Ascending aorta (tissue), 2 donors: ENCODE results near the gene A1CF. TPM values are rescaled to one million over a fixed set of nuclear protein-coding genes. Genes with fewer than 3 reads are reported as not detected.

ENCODE experiments used
- DNase-seq, 2 donors: peaks; one replicate each; pipeline ENCODE4 v3.0.0-alpha.2; 2019; ENCODE audit warnings: low spot score in 2 of 2
- H3K27ac ChIP-seq, 2 donors: fragments of 200-600 bp; sonication (generic); one replicate each; pipeline ENCODE4 v1.5.1; 2016 to 2017; ENCODE audit warnings: mild to moderate bottlenecking in 1 of 2
- H3K27me3 ChIP-seq: fragments of 200-600 bp; sonication (generic); one replicate; pipeline ENCODE4 v1.5.1; 2017
- H3K36me3 ChIP-seq, 2 donors: fragments of 200-600 bp; sonication (generic); one replicate each; pipeline ENCODE4 v1.5.1; 2016
- H3K4me1 ChIP-seq, 2 donors: fragments of 200-600 bp; sonication (generic); one replicate each; pipeline ENCODE4 v1.5.1; 2016 to 2017; ENCODE audit warnings: mild to moderate bottlenecking in 1 of 2
- H3K4me3 ChIP-seq, 2 donors: fragments of 200-600 bp; sonication (generic); one replicate each; pipeline ENCODE4 v1.5.1; 2016 to 2017; ENCODE audit warnings: mild to moderate bottlenecking in 1 of 2
- H3K9me3 ChIP-seq, 2 donors: fragments of 200-600 bp; sonication (generic); one replicate each; pipeline ENCODE4 v1.5.1; 2016
- CTCF ChIP-seq, 3 experiments: fragments of 200-600 bp in 2 of 3; fragments of 450-650 bp in 1 of 3; sonication (generic) in 2 of 3; IDR thresholded peaks; one replicate each; pipeline ENCODE4 v1.5.1; 2016 to 2019; ENCODE audit warnings: antibody characterized with exemption in 3 of 3, mild to moderate bottlenecking in 1 of 3, moderate library complexity in 1 of 3
- intact Hi-C: fragments of 100-400 bp; cut with DNase I; formaldehyde crosslinking; loops from one replicate; pipeline ENCODE4 v1.15.1; 2023
- total RNA-seq: library from RNA; depleted of rRNA; stranded (reverse); fragments of >200 nt; gene quantifications from one replicate; pipeline ENCODE4 v1.1.0, GENCODE V29; 2016

The A1CF gene
- total RNA-seq, 1 donor from 2014 or later = not detected

- Histone ChIP-seq H3K4me1 (no peaks in the 10 kb centered on the region), H3K9me3 (no peaks in the 10 kb centered on the region), H3K27me3 (no peaks in the 10 kb centered on the region), H3K27ac (no peak overlapping the region), H3K36me3 (no peaks in the 10 kb centered on the region), H3K4me3 (no peak overlapping the region)
- no peak for DNase-seq
- intact Hi-C loops = no loop called here
- TF ChIP-seq CTCF (IDR thresholded peaks at IDR 0.05) = no peak
These were observed 38.7 kb downstream of the A1CF start for GRCh38 chr10:50846753-50847152.

GRCh38 chr10:50837095-50837494 is 48.3 kb downstream of the A1CF start:
- DNase-seq = no peak
- intact Hi-C loops = no loop called here
- Histone ChIP-seq H3K4me3 (no peak overlapping the region), H3K27me3 (no peaks in the 10 kb centered on the region), H3K4me1 (no peaks in the 10 kb centered on the region), H3K36me3 (no peaks in the 10 kb centered on the region), H3K9me3 (no peaks in the 10 kb centered on the region), H3K27ac (no peak overlapping the region)
- TF ChIP-seq CTCF (IDR thresholded peaks at IDR 0.05) = no peak

GRCh38 chr10:50832171-50832751 is 53.2 kb downstream of the A1CF start:
- intact Hi-C loops = no loop called here
- H3K27me3 ChIP-seq = no peaks in the 10 kb centered on the region
- no peaks in the 10 kb centered on the region for H3K9me3 ChIP-seq
- no peaks in the 10 kb centered on the region for H3K4me1 ChIP-seq
- H3K27ac ChIP-seq = no peak overlapping the region
- no peak for TF ChIP-seq CTCF (IDR thresholded peaks at IDR 0.05)
- H3K4me3 ChIP-seq = no peak overlapping the region
- DNase-seq = no peak
- no peaks in the 10 kb centered on the region for H3K36me3 ChIP-seq

- intact Hi-C loops = no loop called here
- no peak for DNase-seq
- Histone ChIP-seq H3K36me3 (no peaks in the 10 kb centered on the region), H3K9me3 (no peaks in the 10 kb centered on the region), H3K4me3 (no peak overlapping the region), H3K4me1 (no peaks in the 10 kb centered on the region), H3K27ac (no peak overlapping the region), H3K27me3 (no peaks in the 10 kb centered on the region)
- no peak for TF ChIP-seq CTCF (IDR thresholded peaks at IDR 0.05)
These were observed 55.4 kb downstream of the A1CF start for GRCh38 chr10:50830066-50830465.

- H3K4me1 ChIP-seq = no peaks in the 10 kb centered on the region
- TF ChIP-seq CTCF (IDR thresholded peaks at IDR 0.05) = no peak
- DNase-seq = no peak
- no peak overlapping the region for H3K27ac ChIP-seq
- no peaks in the 10 kb centered on the region for H3K9me3 ChIP-seq
- H3K36me3 ChIP-seq = no peaks in the 10 kb centered on the region
- no peak overlapping the region for H3K4me3 ChIP-seq
- intact Hi-C loops = no loop called here
- no peaks in the 10 kb centered on the region for H3K27me3 ChIP-seq
These were observed 60.6 kb downstream of the A1CF start for GRCh38 chr10:50824782-50825181.

- no peaks in the 10 kb centered on the region for H3K4me1 ChIP-seq
- intact Hi-C loops = no loop called here
- H3K36me3 ChIP-seq = no peaks in the 10 kb centered on the region
- no peak for DNase-seq
- H3K4me3 ChIP-seq = no peak overlapping the region
- no peak for TF ChIP-seq CTCF (IDR thresholded peaks at IDR 0.05)
- H3K27ac ChIP-seq = no peak overlapping the region
- no peaks in the 10 kb centered on the region for H3K27me3 ChIP-seq
- no peaks in the 10 kb centered on the region for H3K9me3 ChIP-seq
These were observed 61.6 kb downstream of the A1CF start for GRCh38 chr10:50823789-50824188.
